DND-41 (cell line): ENCODE results near the gene IL18R1.
"Not testable (repeated sequence)": the region's sequence is repeated elsewhere in the genome, so short reads cannot be mapped to it uniquely, and the experiment has no call there.

Source experiments
- CTCF ChIP-seq: IDR thresholded peaks from 2 replicates; pipeline ENCODE4 v1.5.1; 2012; ENCODE audit warnings: borderline replicate concordance, low read length, moderate library complexity, mild to moderate bottlenecking; ENCODE audit not compliant: poor library complexity, severe bottlenecking; ENCODE audit errors: extremely low read depth
- EZH2 ChIP-seq: IDR thresholded peaks from 3 replicates; pipeline ENCODE4 v1.6.1; 2012; ENCODE audit warnings: borderline replicate concordance, low read depth, mild to moderate bottlenecking, moderate library complexity, low read length, inconsistent platforms; ENCODE audit not compliant: severe bottlenecking

GRCh38 chr2:102324914-102325313 lies 30.7 kb upstream of the IL18R1 start:
- not testable (repeated sequence) for TF ChIP-seq CTCF, EZH2
